ENCODE data around the gene BRF1.
"Not testable (repeated sequence)": the region's sequence is repeated elsewhere in the genome, so short reads cannot be mapped to it uniquely, and the experiment has no call there.

Gene BRF1

DNA sequence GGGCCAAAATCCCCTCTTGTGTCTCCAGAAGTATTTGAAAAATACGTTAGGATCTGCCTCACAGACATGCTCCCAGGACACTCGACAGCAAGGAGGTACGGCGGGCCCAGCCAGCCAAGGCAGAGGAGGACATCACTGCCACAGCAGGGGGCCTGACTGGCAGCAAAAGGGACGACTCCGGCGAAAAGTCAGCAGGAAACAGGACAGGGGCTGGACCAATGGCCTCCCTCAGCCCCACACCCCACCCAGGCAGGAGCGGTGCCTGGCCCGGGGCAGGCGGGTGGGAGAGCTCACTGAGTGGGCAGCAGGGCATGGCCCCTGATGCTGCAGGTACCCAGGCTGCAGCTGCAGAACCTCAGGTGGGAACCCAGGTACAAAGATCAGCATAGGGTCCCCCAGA is 17.8 kb downstream of the BRF1 start:
- Mint-ChIP-seq H3K4me3 (no peak overlapping the region), H3K27me3 (ENCODE audit: low read depth, poor library complexity) (no peaks in the 10 kb centered on the region), H3K9me3 (no peaks in the 10 kb centered on the region), H3K27ac (no peak overlapping the region), H3K36me3 (ENCODE audit: low read depth) (peaks cover 7% of the 10 kb centered on the region), H3K4me1 (peaks cover 29% of the 10 kb centered on the region)
- DNase-seq: no peak
- TF ChIP-seq CTCF (IDR thresholded peaks at IDR 0.05): no peak

- Mint-ChIP-seq H3K4me1 (peaks cover 24% of the 10 kb centered on the region), H3K27ac (peak overlapping the region; percentile 90), H3K9me3 (no peaks in the 10 kb centered on the region), H3K4me3 (no peak overlapping the region), H3K36me3 (ENCODE audit: low read depth) (peaks cover 7% of the 10 kb centered on the region), H3K27me3 (ENCODE audit: low read depth, poor library complexity) (no peaks in the 10 kb centered on the region)
- DNase-seq: no peak
- no peak for TF ChIP-seq CTCF (IDR thresholded peaks at IDR 0.05)
Observed at GRCh38 chr14:105282098-105282725, 18.6 kb downstream of the BRF1 start.

DNA sequence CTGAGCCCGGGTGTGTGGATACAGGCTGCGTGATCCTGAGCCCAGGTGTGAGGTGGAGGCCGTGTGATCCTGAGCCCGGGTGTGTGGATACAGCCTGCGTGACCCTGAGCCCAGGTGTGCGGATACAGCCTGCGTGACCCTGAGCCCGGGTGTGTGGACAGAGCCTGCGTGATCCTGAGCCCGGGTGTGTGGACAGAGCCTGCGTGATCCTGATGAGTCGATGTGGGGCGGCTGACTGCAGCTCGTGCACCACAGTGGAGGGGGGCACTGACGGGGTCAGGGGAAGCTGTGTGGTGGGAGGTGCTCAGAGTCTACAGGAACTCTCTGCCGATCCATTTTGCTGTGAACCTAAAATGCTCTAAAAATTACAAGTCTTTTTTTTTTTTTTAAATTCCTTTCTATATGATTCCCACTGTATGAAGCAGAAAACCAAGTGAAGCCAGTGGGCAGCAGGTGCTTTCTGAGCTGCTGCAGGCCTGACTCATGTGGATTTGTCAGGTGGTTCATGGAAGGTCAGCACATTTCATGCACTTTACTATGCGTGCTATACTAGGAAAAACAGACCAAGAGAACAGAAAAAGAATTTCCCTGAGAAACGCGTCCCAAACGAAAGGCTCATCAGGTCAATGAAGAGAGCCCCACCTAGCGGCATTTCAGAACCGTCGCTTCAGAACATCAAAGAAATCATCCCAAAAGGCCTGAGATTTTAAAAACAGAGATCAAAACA is 19.3 kb downstream of the BRF1 start:
- H3K4me3 Mint-ChIP-seq: no peak overlapping the region
- H3K36me3 Mint-ChIP-seq (ENCODE audit: low read depth): peaks cover 7% of the 10 kb centered on the region
- H3K27ac Mint-ChIP-seq: no peak overlapping the region
- no peaks in the 10 kb centered on the region for H3K27me3 Mint-ChIP-seq (ENCODE audit: low read depth, poor library complexity)
- TF ChIP-seq CTCF (IDR thresholded peaks at IDR 0.05): peak; percentile 59
- peaks cover 22% of the 10 kb centered on the region for H3K4me1 Mint-ChIP-seq
- DNase-seq: peak; percentile 38
- no peaks in the 10 kb centered on the region for H3K9me3 Mint-ChIP-seq

GRCh38 chr14:105280525-105280924 is 20.3 kb downstream of the BRF1 start:
- Mint-ChIP-seq H3K4me1 (peaks cover 25% of the 10 kb centered on the region), H3K27me3 (ENCODE audit: low read depth, poor library complexity) (no peaks in the 10 kb centered on the region), H3K27ac (no peak overlapping the region), H3K36me3 (ENCODE audit: low read depth) (peaks cover 4% of the 10 kb centered on the region), H3K4me3 (no peak overlapping the region), H3K9me3 (no peaks in the 10 kb centered on the region)
- TF ChIP-seq CTCF (IDR thresholded peaks at IDR 0.05): no peak
- no peak for DNase-seq

DNA sequence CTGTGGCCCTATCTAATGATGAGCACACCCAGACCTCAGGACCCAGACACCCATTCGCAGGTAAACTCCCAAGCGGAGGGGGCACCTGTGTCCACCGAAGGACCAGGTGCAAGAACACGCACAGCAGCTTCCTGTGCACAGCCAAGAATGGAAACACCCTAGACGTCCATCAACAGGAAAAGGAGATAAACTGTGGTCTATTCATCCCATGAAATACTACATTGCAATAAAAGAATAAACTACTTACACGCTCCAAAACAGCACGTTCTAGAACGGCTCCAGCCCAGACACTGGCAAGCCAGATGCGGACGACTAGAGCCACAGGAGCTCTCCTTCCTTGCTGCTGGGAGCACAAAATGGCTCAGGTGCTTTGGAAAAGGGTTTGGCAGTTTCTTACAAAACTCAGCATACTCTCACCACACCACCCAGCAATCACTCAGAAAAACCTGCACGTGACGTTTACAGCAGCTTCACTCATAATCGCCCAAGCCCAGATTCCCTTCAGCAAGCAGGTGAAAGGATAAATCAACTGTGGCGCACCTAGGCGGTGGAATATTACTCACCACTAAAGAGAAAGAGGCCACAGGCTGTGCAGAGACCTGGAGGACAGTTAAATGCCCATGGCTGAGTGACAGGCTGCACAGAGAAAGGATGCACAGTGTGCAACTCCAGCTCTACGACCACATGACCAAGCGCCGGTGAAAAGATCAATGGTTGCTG is 21.0 kb downstream of the BRF1 start:
- H3K27me3 Mint-ChIP-seq (ENCODE audit: low read depth, poor library complexity): no peaks in the 10 kb centered on the region
- no peaks in the 10 kb centered on the region for H3K36me3 Mint-ChIP-seq (ENCODE audit: low read depth)
- no peak overlapping the region for H3K4me3 Mint-ChIP-seq
- no peaks in the 10 kb centered on the region for H3K9me3 Mint-ChIP-seq
- no peak for TF ChIP-seq CTCF (IDR thresholded peaks at IDR 0.05)
- H3K4me1 Mint-ChIP-seq: peaks cover 32% of the 10 kb centered on the region
- no peak for DNase-seq
- no peak overlapping the region for H3K27ac Mint-ChIP-seq

- not testable (repeated sequence) for H3K27me3 Mint-ChIP-seq (ENCODE audit: low read depth, poor library complexity); H3K36me3 Mint-ChIP-seq (ENCODE audit: low read depth); H3K9me3 Mint-ChIP-seq; H3K4me3 Mint-ChIP-seq; DNase-seq
- peak overlapping the region; percentile 83 for H3K27ac Mint-ChIP-seq
- H3K4me1 Mint-ChIP-seq: peaks cover 31% of the 10 kb centered on the region
Observed at GRCh38 chr14:105277448-105277847, 23.4 kb downstream of the BRF1 start.

Data from nephron progenitor cell (in vitro differentiated cells).